Measurements from ENCODE around the gene VPS51. TPM values are rescaled to one million over a fixed set of nuclear protein-coding genes. Genes with fewer than 3 reads are reported as not detected.
A peak's percentile ranks its signal among the peaks of the same experiment; 100 is the strongest.

VPS51 gene
- total and polyA plus RNA-seq, 2 of the 13 experiments (the other 11 are each of a cell fraction or from before 2014, with no cell fraction given) = 76.3 to 90.6 TPM

DNA sequence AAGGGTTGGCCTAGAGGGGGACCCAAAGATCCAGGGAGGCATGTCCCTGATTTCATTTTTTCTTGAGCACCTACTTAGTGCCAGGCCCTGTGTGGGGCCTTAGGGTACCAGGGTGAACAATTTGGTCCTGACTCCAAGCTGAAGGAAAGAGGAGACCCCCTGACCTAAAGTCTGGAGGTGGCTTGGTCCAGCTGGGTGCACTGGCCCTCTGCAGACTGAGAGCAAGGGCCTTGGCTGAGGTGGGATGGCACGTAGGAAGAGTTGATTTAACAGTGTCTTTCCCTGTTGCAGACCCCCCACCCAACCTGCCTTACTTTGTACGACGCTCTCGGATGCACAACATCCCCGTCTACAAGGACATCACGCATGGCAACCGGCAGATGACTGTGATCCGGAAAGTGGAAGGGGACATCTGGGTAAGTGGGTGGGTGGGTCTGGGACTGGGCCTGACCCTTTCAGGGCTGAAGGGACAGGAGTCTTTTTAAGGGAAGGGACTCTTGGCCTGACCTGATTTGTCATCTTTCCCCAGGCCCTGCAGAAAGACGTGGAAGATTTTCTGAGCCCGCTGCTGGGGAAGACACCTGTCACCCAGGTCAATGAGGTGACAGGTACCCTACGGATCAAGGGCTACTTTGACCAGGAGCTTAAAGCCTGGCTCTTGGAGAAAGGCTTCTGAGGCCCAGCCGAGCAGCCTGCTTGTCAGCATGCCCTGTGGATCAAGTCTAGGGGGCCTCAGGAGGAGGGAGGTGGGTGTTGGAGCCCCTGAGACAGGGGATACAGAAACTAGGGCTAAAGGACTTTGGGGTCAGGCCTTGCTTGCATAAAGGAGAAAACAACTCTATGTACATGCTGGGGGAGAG, 29.4 kb downstream of the VPS51 start (continued):
- TF ChIP-seq PLSCR1 (CRISPR knock-in tag; IDR thresholded peaks at IDR 0.05; ENCODE audit: borderline replicate concordance) (no peak), ZNF704 (CRISPR knock-in tag; IDR thresholded peaks at IDR 0.05; ENCODE audit: borderline replicate concordance) (no peak)

GRCh38 chr11:65126624-65127274, 30.7 kb downstream of the VPS51 start:
- 95% methylated on average over 6 of the region's 6 CpGs for WGBS (ENCODE audit: low lambda C conversion rate)
- ATAC-seq (no peak), DNase-seq (ENCODE audit: low spot score) (no peak), FAIRE-seq (no peak)
- H3K9me3 ChIP-seq (ENCODE audit: low read length) = no peaks in the 10 kb centered on the region
- peaks cover 20% of the 10 kb centered on the region for H3K4me1 ChIP-seq (ENCODE audit: insufficient read depth, low read length)
- no peak overlapping the region for H3K4me3 ChIP-seq (replicated peaks in 1 of 3; ENCODE audit: insufficient read depth in 1 of 3, low read depth in 2 of 3, low read length in 3 of 3)
- no peak overlapping the region for H3K9ac ChIP-seq (ENCODE audit: insufficient read depth, low read depth, low read length)
- H3K79me2 ChIP-seq (ENCODE audit: insufficient read depth, low read length) = peaks cover 31% of the 10 kb centered on the region
- H3K27ac ChIP-seq (ENCODE audit: extremely low read length, insufficient read depth, low read length) = no peak overlapping the region
- H3K4me2 ChIP-seq (ENCODE audit: low read depth, low read length) = no peak overlapping the region
- BruUV-seq (replicated peaks) = no TSS peak
- CTCF ChIA-PET (ENCODE audit: low intra/inter-chr PET ratio, low total read pairs) = no interaction called here
- no peak overlapping the region for H2AFZ ChIP-seq (ENCODE audit: low read length)
- H3K36me3 ChIP-seq (replicated peaks in 1 of 2; ENCODE audit: control insufficient read depth in 1 of 2, insufficient read depth in 2 of 2, low read length in 2 of 2) = peaks cover 43 to 67% of the 10 kb centered on the region in 2 experiments
- POLR2A ChIA-PET = interaction anchor here (0.7 to 1.7 kb wide), 4 partner anchors 8 to 55 kb away, joined by 3 to 6 read pairs (median 4); partner anchors contain the start of genes CAPN1 and TM7SF2
- intact Hi-C loops (cut with micrococcal nuclease; ENCODE audit: unreplicated experiment) (no loop called here), in situ Hi-C loops (cut with HindIII; ENCODE audit: extremely low pct_ligation_motif_present, low pct_unique_long_range_greater_than_20kb) (no loop called here)
- peaks cover 4% of the 10 kb centered on the region; the same call in 1 of the 2 replicates for H4K20me1 ChIP-seq (ENCODE audit: insufficient read depth, low read length)
- no peaks in the 10 kb centered on the region; a peak in 1 of 5 replicates for H3K27me3 ChIP-seq (ENCODE audit: control insufficient read depth in 1 of 2, insufficient read depth in 2 of 2, low read length in 2 of 2)
- TF ChIP-seq, protein P1, sequence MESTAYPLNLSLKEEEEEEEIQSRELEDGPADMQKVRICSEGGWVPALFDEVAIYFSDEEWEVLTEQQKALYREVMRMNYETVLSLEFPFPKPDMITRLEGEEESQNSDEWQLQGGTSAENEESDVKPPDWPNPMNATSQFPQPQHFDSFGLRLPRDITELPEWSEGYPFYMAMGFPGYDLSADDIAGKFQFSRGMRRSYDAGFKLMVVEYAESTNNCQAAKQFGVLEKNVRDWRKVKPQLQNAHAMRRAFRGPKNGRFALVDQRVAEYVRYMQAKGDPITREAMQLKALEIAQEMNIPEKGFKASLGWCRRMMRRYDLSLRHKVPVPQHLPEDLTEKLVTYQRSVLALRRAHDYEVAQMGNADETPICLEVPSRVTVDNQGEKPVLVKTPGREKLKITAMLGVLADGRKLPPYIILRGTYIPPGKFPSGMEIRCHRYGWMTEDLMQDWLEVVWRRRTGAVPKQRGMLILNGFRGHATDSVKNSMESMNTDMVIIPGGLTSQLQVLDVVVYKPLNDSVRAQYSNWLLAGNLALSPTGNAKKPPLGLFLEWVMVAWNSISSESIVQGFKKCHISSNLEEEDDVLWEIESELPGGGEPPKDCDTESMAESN (CRISPR knock-in tag; conservative IDR thresholded peaks at IDR 0.05) = no peak
- TF ChIP-seq ZNF143 (CRISPR knock-in tag; IDR thresholded peaks at IDR 0.05) (no peak), POLR2A (IDR thresholded peaks at IDR 0.05; ENCODE audit: insufficient read depth in 1 of 2, low read depth in 2 of 2, low read length in 2 of 2) (peak in 1 of 2 experiments; percentile 42; a peak in 2 of 4 replicates), ETV6 (CRISPR knock-in tag; conservative IDR thresholded peaks at IDR 0.05) (no peak), ZNF569 (CRISPR knock-in tag; IDR thresholded peaks at IDR 0.05; ENCODE audit: borderline replicate concordance) (no peak), BCL6 (CRISPR knock-in tag; IDR thresholded peaks at IDR 0.05) (no peak), WIZ (CRISPR knock-in tag; IDR thresholded peaks at IDR 0.05) (no peak), ZNF766 (CRISPR knock-in tag; IDR thresholded peaks at IDR 0.05; ENCODE audit: borderline replicate concordance) (no peak), ZNF34 (CRISPR knock-in tag; IDR thresholded peaks at IDR 0.05; ENCODE audit: borderline replicate concordance) (no peak), ZBTB3 (CRISPR knock-in tag; IDR thresholded peaks at IDR 0.05; ENCODE audit: borderline replicate concordance, low read depth) (no peak), ZSCAN22 (CRISPR knock-in tag; IDR thresholded peaks at IDR 0.05) (no peak), NR2F6 (IDR thresholded peaks at IDR 0.05) (peak; percentile 10; the same call in 1 of the 2 replicates), NR2F6 (CRISPR knock-in tag; IDR thresholded peaks at IDR 0.05) (no peak), CCDC6 (CRISPR knock-in tag; IDR thresholded peaks at IDR 0.05) (no peak)
- TF ChIP-seq, protein P2, sequence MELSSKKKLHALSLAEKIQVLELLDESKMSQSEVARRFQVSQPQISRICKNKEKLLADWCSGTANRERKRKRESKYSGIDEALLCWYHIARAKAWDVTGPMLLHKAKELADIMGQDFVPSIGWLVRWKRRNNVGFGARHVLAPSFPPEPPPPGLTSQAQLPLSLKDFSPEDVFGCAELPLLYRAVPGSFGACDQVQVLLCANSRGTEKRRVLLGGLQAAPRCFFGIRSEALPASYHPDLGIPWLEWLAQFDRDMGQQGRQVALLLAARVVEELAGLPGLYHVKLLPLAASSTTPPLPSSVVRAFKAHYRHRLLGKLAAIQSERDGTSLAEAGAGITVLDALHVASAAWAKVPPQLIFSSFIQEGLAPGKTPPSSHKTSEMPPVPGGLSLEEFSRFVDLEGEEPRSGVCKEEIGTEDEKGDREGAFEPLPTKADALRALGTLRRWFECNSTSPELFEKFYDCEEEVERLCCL (CRISPR knock-in tag; IDR thresholded peaks at IDR 0.05; ENCODE audit: borderline replicate concordance) = no peak
